ENCODE measurements around the gene RSL1D1. TPM values are rescaled to one million over a fixed set of nuclear protein-coding genes. Genes with fewer than 3 reads are reported as not detected.
A peak's percentile ranks its signal among the peaks of the same experiment; 100 is the strongest.

RSL1D1 gene
- polyA plus RNA-seq, 3 donors: 46.1 to 182 (median 124) TPM

DNA sequence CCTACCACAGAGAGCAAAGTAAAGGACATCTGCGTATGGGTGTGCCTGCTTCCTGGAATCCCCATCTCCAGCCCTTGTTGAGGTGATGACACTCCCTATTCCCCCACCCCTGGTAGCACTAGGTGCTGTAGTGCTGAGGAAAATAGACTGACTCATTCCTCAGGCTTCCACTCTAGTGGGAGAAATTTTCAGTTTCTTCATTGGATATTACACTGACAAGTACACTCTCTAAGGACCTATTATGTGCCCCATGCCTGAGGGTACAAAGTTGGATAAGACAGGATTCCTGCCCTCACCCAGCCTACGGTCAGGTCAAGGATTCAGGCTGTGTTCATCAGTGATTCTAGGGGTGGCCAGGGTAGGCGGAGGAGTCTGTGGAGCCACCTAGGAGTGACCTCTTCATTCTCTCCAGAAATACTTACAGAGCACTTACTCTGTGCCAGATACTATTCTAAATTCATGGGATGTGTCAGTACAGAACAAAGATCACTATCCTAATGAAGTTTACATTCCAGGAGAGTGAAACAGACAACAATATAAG is 49.8 kb downstream of the RSL1D1 start:
- TF ChIP-seq, protein P1, sequence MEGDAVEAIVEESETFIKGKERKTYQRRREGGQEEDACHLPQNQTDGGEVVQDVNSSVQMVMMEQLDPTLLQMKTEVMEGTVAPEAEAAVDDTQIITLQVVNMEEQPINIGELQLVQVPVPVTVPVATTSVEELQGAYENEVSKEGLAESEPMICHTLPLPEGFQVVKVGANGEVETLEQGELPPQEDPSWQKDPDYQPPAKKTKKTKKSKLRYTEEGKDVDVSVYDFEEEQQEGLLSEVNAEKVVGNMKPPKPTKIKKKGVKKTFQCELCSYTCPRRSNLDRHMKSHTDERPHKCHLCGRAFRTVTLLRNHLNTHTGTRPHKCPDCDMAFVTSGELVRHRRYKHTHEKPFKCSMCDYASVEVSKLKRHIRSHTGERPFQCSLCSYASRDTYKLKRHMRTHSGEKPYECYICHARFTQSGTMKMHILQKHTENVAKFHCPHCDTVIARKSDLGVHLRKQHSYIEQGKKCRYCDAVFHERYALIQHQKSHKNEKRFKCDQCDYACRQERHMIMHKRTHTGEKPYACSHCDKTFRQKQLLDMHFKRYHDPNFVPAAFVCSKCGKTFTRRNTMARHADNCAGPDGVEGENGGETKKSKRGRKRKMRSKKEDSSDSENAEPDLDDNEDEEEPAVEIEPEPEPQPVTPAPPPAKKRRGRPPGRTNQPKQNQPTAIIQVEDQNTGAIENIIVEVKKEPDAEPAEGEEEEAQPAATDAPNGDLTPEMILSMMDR (IDR thresholded peaks at IDR 0.05): no peak
- peak in 1 of 3 donors; percentile 33 for DNase-seq
- Histone ChIP-seq H4K20me1 (ENCODE audit: insufficient read depth, low read length) (peaks cover 5% of the 10 kb centered on the region), H3K4me2 (replicated peaks; ENCODE audit: extremely low read depth, low read length, poor library complexity, severe bottlenecking) (no peak overlapping the region), H3K9ac (ENCODE audit: insufficient read depth, low read length, poor library complexity, severe bottlenecking) (no peak overlapping the region), H3K27ac (ENCODE audit: low read depth in 1 of 2, low read length in 2 of 2) (peak overlapping the region in 1 of 2 donors; percentile 99), H3K79me2 (ENCODE audit: insufficient read depth, low read length) (peaks cover 50% of the 10 kb centered on the region), H3K9me3 (replicated peaks in 1 of 2; ENCODE audit: control insufficient read depth in 1 of 2, insufficient read depth in 1 of 2, low read length in 2 of 2) (no peaks in the 10 kb centered on the region), H3K36me3 (replicated peaks in 1 of 2; ENCODE audit: control insufficient read depth in 1 of 2, insufficient read depth in 2 of 2, low read length in 2 of 2) (no peaks in the 10 kb centered on the region), H2AFZ (ENCODE audit: insufficient read depth, low read depth, low read length, poor library complexity, severe bottlenecking) (no peak overlapping the region), H3K4me3 (replicated peaks in 1 of 3; ENCODE audit: low read depth in 2 of 3, low read length in 3 of 3) (no peak overlapping the region), H3K4me1 (ENCODE audit: control insufficient read depth in 1 of 2, insufficient read depth in 2 of 2, low read length in 2 of 2) (peaks cover 37 to 46% of the 10 kb centered on the region in 2 donors), H3K27me3 (ENCODE audit: control insufficient read depth in 2 of 2, insufficient read depth in 2 of 2, low read length in 2 of 2) (no peaks in the 10 kb centered on the region)
- Mint-ChIP-seq H3K9me3 (peaks cover 0 to 9% (median 0%) of the 10 kb centered on the region in 7 donors), H3K4me3 (peak overlapping the region in 1 of 2 donors; percentile 21), H3K36me3 (peaks cover 5 to 10% of the 10 kb centered on the region in 2 donors), H3K27ac (peak overlapping the region in 4 of 7 donors; percentile 78 to 99 (median 88)), H3K4me1 (peaks cover 40% of the 10 kb centered on the region), H3K27me3 (ENCODE audit: low read depth in 3 of 3) (peaks cover 3 to 5% (median 5%) of the 10 kb centered on the region in 3 donors)
- intact Hi-C loops (cut with micrococcal nuclease): no loop called here
- WGBS (ENCODE audit: insufficient coverage): no CpG with 5 or more reads among the region's 3 CpGs

DNA sequence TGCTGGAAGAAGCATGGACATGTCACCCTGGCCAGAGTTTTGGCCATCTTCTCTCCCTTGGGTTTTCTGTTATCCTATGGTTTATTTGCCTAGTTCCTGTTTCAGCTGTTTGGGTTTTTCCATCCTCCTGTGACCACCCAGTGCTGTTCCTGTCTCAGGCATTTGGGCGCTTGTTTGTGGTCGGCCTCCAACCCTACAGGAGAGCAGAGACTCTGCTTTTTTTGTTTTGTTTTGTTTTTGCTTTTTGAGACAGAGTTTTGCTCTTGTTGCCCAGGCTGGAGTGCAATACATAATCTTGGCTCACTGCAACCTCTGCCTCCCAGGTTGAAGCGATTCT is 51.0 kb downstream of the RSL1D1 start:
- H3K9ac ChIP-seq (ENCODE audit: insufficient read depth, low read length, poor library complexity, severe bottlenecking): peak overlapping the region; percentile 97
- no peaks in the 10 kb centered on the region for H3K36me3 ChIP-seq (replicated peaks in 1 of 2; ENCODE audit: control insufficient read depth in 1 of 2, insufficient read depth in 2 of 2, low read length in 2 of 2)
- H4K20me1 ChIP-seq (ENCODE audit: insufficient read depth, low read length): peaks cover 13% of the 10 kb centered on the region
- H3K27ac Mint-ChIP-seq: peak overlapping the region; percentile 97 to 99 (median 98)
- H3K36me3 Mint-ChIP-seq: peaks cover 7 to 12% of the 10 kb centered on the region in 2 donors
- peaks cover 2 to 5% (median 3%) of the 10 kb centered on the region in 3 donors for H3K27me3 Mint-ChIP-seq (ENCODE audit: low read depth in 3 of 3)
- peaks cover 46 to 56% of the 10 kb centered on the region in 2 donors for H3K4me1 ChIP-seq (ENCODE audit: control insufficient read depth in 1 of 2, insufficient read depth in 2 of 2, low read length in 2 of 2)
- WGBS (ENCODE audit: insufficient coverage): 100% methylated on average over 1 of the region's 3 CpGs
- TF ChIP-seq, protein P1 (IDR thresholded peaks at IDR 0.05): no peak
- H3K4me3 ChIP-seq (replicated peaks in 1 of 3; ENCODE audit: low read depth in 2 of 3, low read length in 3 of 3): peak overlapping the region; percentile 4 to 99 (median 98)
- peak overlapping the region; percentile 58 for H2AFZ ChIP-seq (ENCODE audit: insufficient read depth, low read depth, low read length, poor library complexity, severe bottlenecking)
- peak overlapping the region; percentile 95 for H3K4me2 ChIP-seq (replicated peaks; ENCODE audit: extremely low read depth, low read length, poor library complexity, severe bottlenecking)
- peak overlapping the region; percentile 92 to 99 for H3K4me3 Mint-ChIP-seq
- peak overlapping the region; percentile 99 to 100 for H3K27ac ChIP-seq (ENCODE audit: low read depth in 1 of 2, low read length in 2 of 2)
- peaks cover 62% of the 10 kb centered on the region for H3K79me2 ChIP-seq (ENCODE audit: insufficient read depth, low read length)
- intact Hi-C loops (cut with micrococcal nuclease): no loop called here
- no peaks in the 10 kb centered on the region for H3K27me3 ChIP-seq (ENCODE audit: control insufficient read depth in 2 of 2, insufficient read depth in 2 of 2, low read length in 2 of 2)
- DNase-seq: peak; percentile 63 to 87 (median 68)
- H3K9me3 ChIP-seq (replicated peaks in 1 of 2; ENCODE audit: control insufficient read depth in 1 of 2, insufficient read depth in 1 of 2, low read length in 2 of 2): no peaks in the 10 kb centered on the region
- peaks cover 47% of the 10 kb centered on the region for H3K4me1 Mint-ChIP-seq
- peaks cover 0 to 9% (median 0%) of the 10 kb centered on the region in 7 donors for H3K9me3 Mint-ChIP-seq

Measured in CD14-positive monocyte (primary cell).